HepG2 (cell line): ENCODE data around the gene ATXN1L. TPM values are rescaled to one million over a fixed set of nuclear protein-coding genes. Genes with fewer than 3 reads are reported as not detected.

ENCODE experiments used
- ADNP ChIP-seq: sonication (generic); formaldehyde crosslinking; IDR thresholded peaks from 2 replicates; pipeline ENCODE4 v1.4.0; 2020; ENCODE audit warnings: missing genetic modification reagents
- CCDC6 ChIP-seq: sonication (generic); formaldehyde crosslinking; IDR thresholded peaks from 2 replicates; pipeline ENCODE4 v1.8.1; 2022; ENCODE audit warnings: mild to moderate bottlenecking, missing genetic modification reagents, moderate library complexity
- CENPT ChIP-seq: sonication (generic); formaldehyde crosslinking; IDR thresholded peaks from 2 replicates; pipeline ENCODE4 v1.8.0; 2022; ENCODE audit warnings: low read depth, mild to moderate bottlenecking, moderate library complexity, missing genetic modification reagents
- DNMT3B ChIP-seq: conservative IDR thresholded peaks from 2 replicates; pipeline ENCODE4 v1.6.1; 2016; ENCODE audit warnings: missing biosample characterization, control low read depth
- DR1 ChIP-seq: sonication (generic); formaldehyde crosslinking; IDR thresholded peaks from 2 replicates; pipeline ENCODE4 v1.8.0; 2021; ENCODE audit warnings: mild to moderate bottlenecking, missing genetic modification reagents, inconsistent platforms
- HNF4A ChIP-seq: sonication (generic); formaldehyde crosslinking; IDR thresholded peaks from 2 replicates; pipeline ENCODE4 v1.4.0; 2020; ENCODE audit warnings: missing genetic modification reagents
- KDM5B ChIP-seq: sonication (generic); formaldehyde crosslinking; IDR thresholded peaks from 2 replicates; pipeline ENCODE4 v1.4.0; 2020; ENCODE audit warnings: missing genetic modification reagents, mild to moderate bottlenecking, borderline replicate concordance
- KLF16 ChIP-seq, 2 experiments: sonication (generic) in 1 of 2; formaldehyde crosslinking in 1 of 2; IDR thresholded peaks; 2 replicates each; pipeline versions ENCODE4 v1.6.1 to v1.8.0; 2016 to 2023; ENCODE audit warnings: missing genetic modification reagents in 2 of 2, missing compliant biosample characterization in 1 of 2
- MAFG ChIP-seq: sonication (generic); formaldehyde crosslinking; IDR thresholded peaks from 2 replicates; pipeline ENCODE4 v1.5.1; 2020; ENCODE audit warnings: mild to moderate bottlenecking, missing genetic modification reagents
- MBNL3 ChIP-seq: fragments of 250-450 bp; sonication (Bioruptor Pico); conservative IDR thresholded peaks from 2 replicates; pipeline ENCODE4 v1.8.0; 2022; ENCODE audit warnings: mild to moderate bottlenecking, inconsistent platforms
- NFIB ChIP-seq: sonication (generic); formaldehyde crosslinking; IDR thresholded peaks from 2 replicates; pipeline ENCODE4 v1.9.0; 2021; ENCODE audit warnings: missing genetic modification reagents, mild to moderate bottlenecking, borderline replicate concordance
- NR2F1 ChIP-seq, 2 experiments: fragments of 450-650 bp in 1 of 2; formaldehyde crosslinking in 1 of 2; IDR thresholded peaks; 2 replicates each; pipeline versions ENCODE4 v1.5.0 to v1.6.1; 2016 to 2020; ENCODE audit warnings: mild to moderate bottlenecking in 1 of 2, missing compliant biosample characterization in 1 of 2, missing genetic modification reagents in 1 of 2, moderate library complexity in 1 of 2
- NR3C1 ChIP-seq: sonication (generic); formaldehyde crosslinking; IDR thresholded peaks from 2 replicates; pipeline ENCODE4 v1.4.0; 2020; ENCODE audit warnings: missing genetic modification reagents
- RARA ChIP-seq: IDR thresholded peaks from 2 replicates; pipeline ENCODE4 v1.6.1; 2016; ENCODE audit warnings: missing genetic modification reagents, missing compliant biosample characterization
- SIX4 ChIP-seq: sonication (generic); formaldehyde crosslinking; IDR thresholded peaks from 2 replicates; pipeline ENCODE4 v1.4.0; 2020; ENCODE audit warnings: missing genetic modification reagents
- ZNF121 ChIP-seq: sonication (generic); formaldehyde crosslinking; IDR thresholded peaks from 2 replicates; pipeline ENCODE4 v1.5.0; 2020; ENCODE audit warnings: mild to moderate bottlenecking, missing genetic modification reagents
- ZNF205 ChIP-seq: IDR thresholded peaks from 2 replicates; pipeline ENCODE4 v1.6.1; 2018; ENCODE audit warnings: missing biosample characterization, missing genetic modification reagents
- ZNF326 ChIP-seq: sonication (generic); formaldehyde crosslinking; IDR thresholded peaks from 2 replicates; pipeline ENCODE4 v1.4.0; 2020; ENCODE audit warnings: missing genetic modification reagents, borderline replicate concordance
- ZNF335 ChIP-seq: sonication (generic); formaldehyde crosslinking; IDR thresholded peaks from 2 replicates; pipeline ENCODE4 v1.4.0; 2020; ENCODE audit warnings: missing genetic modification reagents
- ZNF367 ChIP-seq: sonication (generic); formaldehyde crosslinking; IDR thresholded peaks from 2 replicates; pipeline ENCODE4 v1.4.0; 2020; ENCODE audit warnings: missing genetic modification reagents, borderline replicate concordance
- ZNF557 ChIP-seq: sonication (generic); formaldehyde crosslinking; IDR thresholded peaks from 2 replicates; pipeline ENCODE4 v1.4.0; 2020; ENCODE audit warnings: missing genetic modification reagents
- polyA plus RNA-seq, 8 experiments: library from polyadenylated mRNA; depleted of rRNA in 3 of 8; stranded (reverse) in 7 of 8; unstranded in 1 of 8; fragments of >200 nt; fragmentation: Illumina TruSeq in 4 of 8; extraction: Trizol in 4 of 8; gene quantifications; 2 replicates each; pipeline versions ENCODE4 v1.2.1 to v1.2.3, GENCODE V29; 2011 to 2016; ENCODE audit warnings: low read depth in 4 of 8, missing spikeins in 1 of 8, mixed read lengths in 1 of 8; ENCODE audit not compliant: insufficient read depth in 1 of 8
- total RNA-seq, 5 experiments: library from RNA; depleted of rRNA; stranded (reverse); fragments of >200 nt; fragmentation: Illumina TruSeq; extraction: Trizol; gene quantifications; 2 replicates each; pipeline ENCODE4 v1.2.3, GENCODE V29; 2016; ENCODE audit warnings: low read depth in 1 of 5
- TF ChIP-seq, protein P1 (sequence below): sonication (generic); formaldehyde crosslinking; IDR thresholded peaks from 2 replicates; pipeline ENCODE4 v1.9.0; 2021; ENCODE audit warnings: missing genetic modification reagents, mild to moderate bottlenecking, borderline replicate concordance
- TF ChIP-seq, protein P2 (sequence below): sonication (generic); formaldehyde crosslinking; conservative IDR thresholded peaks from 2 replicates; pipeline ENCODE4 v1.4.0; 2020; ENCODE audit warnings: mild to moderate bottlenecking, missing genetic modification reagents, moderate library complexity
- TF ChIP-seq, protein P3 (sequence below): IDR thresholded peaks from 2 replicates; pipeline ENCODE4 v1.6.1; 2016; ENCODE audit warnings: missing compliant biosample characterization, missing genetic modification reagents, borderline replicate concordance

ATXN1L gene
- total and polyA plus RNA-seq, 2 of the 13 experiments (the other 11 are each of a cell fraction or from before 2014, with no cell fraction given), result 20.0 to 22.4 TPM

DNA sequence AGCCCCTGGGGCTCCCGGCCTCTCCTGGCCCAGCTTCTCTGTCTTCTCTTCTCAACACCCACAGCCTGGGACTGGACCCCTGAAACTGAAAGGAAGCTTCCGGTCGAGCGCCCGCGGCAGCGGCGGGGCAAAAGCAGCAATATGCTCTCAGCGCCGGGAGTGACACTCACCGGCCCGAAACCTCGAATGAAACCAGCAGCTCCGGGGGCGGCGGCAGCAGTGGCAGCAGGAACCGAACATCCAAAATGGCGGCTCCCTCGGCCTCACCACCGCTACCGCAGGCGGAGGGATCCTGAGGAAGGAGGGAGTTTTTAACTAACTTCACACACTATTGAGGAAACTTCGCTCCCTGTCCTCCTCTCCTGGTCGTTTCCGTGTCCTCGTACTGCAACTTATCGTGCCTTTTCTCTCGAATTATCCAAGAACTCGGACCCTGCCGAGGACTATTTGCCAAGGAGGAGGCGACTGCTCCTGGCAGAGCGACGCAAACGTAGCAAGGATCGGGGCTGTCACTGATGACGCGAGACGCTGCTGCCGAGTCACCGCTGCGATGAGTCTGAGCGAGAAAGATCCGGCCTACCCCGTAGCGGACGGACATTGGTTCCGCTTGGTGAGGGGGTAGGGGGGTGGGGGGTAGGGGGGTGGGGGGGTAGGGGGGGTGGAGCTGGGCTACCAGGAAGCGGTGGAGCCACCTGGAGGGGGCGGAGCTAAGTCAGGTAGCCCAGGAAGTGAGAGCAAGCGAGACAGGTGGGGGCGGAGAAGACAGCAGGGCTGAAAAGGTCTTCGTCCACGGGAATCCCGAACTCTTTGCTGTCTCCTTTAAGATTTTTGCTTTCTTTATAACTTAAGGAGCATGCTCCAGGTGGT lies 37.0 kb upstream of the ATXN1L start, which contains the start of gene AP1G1 (continued):
- TF ChIP-seq MBNL3 (CRISPR knock-in tag), result no peak
- TF ChIP-seq MAFG (CRISPR knock-in tag), result no peak
- TF ChIP-seq KLF16 (CRISPR knock-in tag; IDR thresholded peaks at IDR 0.05), result peak; percentile 52 to 69; a peak in 2 of 4 replicates
- peak; percentile 78; the same call in 1 of the 2 replicates for TF ChIP-seq ZNF205 (CRISPR knock-in tag)
- TF ChIP-seq ZNF121 (CRISPR knock-in tag), result no peak
- TF ChIP-seq, protein P1, sequence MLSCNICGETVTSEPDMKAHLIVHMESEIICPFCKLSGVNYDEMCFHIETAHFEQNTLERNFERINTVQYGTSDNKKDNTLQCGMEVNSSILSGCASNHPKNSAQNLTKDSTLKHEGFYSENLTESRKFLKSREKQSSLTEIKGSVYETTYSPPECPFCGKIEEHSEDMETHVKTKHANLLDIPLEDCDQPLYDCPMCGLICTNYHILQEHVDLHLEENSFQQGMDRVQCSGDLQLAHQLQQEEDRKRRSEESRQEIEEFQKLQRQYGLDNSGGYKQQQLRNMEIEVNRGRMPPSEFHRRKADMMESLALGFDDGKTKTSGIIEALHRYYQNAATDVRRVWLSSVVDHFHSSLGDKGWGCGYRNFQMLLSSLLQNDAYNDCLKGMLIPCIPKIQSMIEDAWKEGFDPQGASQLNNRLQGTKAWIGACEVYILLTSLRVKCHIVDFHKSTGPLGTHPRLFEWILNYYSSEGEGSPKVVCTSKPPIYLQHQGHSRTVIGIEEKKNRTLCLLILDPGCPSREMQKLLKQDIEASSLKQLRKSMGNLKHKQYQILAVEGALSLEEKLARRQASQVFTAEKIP (CRISPR knock-in tag), result no peak
- TF ChIP-seq NR3C1, result no peak
- peak; percentile 85; the same call in 1 of the 2 replicates for TF ChIP-seq ZNF557 (CRISPR knock-in tag)
- TF ChIP-seq RARA (CRISPR knock-in tag), result peak; percentile 56
- no peak for TF ChIP-seq ADNP (CRISPR knock-in tag)
- peak; percentile 40; the same call in 1 of the 2 replicates for TF ChIP-seq HNF4A (CRISPR knock-in tag)
- TF ChIP-seq DNMT3B (CRISPR knock-in tag), result peak; percentile 76; the same call in 1 of the 2 replicates
- no peak for TF ChIP-seq NR2F1 (CRISPR knock-in tag; IDR thresholded peaks at IDR 0.05)
- TF ChIP-seq ZNF335 (CRISPR knock-in tag), result peak; percentile 60; the same call in 1 of the 2 replicates
- no peak for TF ChIP-seq NFIB (CRISPR knock-in tag)
- 0 out of 2 replicates have a peak, but pooled peaks have one; percentile 11 for TF ChIP-seq SIX4 (CRISPR knock-in tag)
- TF ChIP-seq ZNF367 (CRISPR knock-in tag), result 0 out of 2 replicates have a peak, but pooled peaks have one; percentile 21
- peak; percentile 76 for TF ChIP-seq DR1 (CRISPR knock-in tag)
- TF ChIP-seq ZNF326 (CRISPR knock-in tag), result no peak
- peak; percentile 53; the same call in 1 of the 2 replicates for TF ChIP-seq CCDC6 (CRISPR knock-in tag)
- TF ChIP-seq, protein P2, sequence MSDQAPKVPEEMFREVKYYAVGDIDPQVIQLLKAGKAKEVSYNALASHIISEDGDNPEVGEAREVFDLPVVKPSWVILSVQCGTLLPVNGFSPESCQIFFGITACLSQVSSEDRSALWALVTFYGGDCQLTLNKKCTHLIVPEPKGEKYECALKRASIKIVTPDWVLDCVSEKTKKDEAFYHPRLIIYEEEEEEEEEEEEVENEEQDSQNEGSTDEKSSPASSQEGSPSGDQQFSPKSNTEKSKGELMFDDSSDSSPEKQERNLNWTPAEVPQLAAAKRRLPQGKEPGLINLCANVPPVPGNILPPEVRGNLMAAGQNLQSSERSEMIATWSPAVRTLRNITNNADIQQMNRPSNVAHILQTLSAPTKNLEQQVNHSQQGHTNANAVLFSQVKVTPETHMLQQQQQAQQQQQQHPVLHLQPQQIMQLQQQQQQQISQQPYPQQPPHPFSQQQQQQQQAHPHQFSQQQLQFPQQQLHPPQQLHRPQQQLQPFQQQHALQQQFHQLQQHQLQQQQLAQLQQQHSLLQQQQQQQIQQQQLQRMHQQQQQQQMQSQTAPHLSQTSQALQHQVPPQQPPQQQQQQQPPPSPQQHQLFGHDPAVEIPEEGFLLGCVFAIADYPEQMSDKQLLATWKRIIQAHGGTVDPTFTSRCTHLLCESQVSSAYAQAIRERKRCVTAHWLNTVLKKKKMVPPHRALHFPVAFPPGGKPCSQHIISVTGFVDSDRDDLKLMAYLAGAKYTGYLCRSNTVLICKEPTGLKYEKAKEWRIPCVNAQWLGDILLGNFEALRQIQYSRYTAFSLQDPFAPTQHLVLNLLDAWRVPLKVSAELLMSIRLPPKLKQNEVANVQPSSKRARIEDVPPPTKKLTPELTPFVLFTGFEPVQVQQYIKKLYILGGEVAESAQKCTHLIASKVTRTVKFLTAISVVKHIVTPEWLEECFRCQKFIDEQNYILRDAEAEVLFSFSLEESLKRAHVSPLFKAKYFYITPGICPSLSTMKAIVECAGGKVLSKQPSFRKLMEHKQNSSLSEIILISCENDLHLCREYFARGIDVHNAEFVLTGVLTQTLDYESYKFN (CRISPR knock-in tag), result no peak; the same call in 1 of the 2 replicates
- TF ChIP-seq KDM5B, result peak; percentile 97
- TF ChIP-seq, protein P3, sequence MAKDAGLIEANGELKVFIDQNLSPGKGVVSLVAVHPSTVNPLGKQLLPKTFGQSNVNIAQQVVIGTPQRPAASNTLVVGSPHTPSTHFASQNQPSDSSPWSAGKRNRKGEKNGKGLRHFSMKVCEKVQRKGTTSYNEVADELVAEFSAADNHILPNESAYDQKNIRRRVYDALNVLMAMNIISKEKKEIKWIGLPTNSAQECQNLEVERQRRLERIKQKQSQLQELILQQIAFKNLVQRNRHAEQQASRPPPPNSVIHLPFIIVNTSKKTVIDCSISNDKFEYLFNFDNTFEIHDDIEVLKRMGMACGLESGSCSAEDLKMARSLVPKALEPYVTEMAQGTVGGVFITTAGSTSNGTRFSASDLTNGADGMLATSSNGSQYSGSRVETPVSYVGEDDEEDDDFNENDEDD (CRISPR knock-in tag), result peak; percentile 59; the same call in 1 of the 2 replicates
- TF ChIP-seq CENPT, result no peak
